ENCODE results near the gene TPCN1.
A peak's percentile ranks its signal among the peaks of the same experiment; 100 is the strongest.
"Not testable (repeated sequence)": the region's sequence is repeated elsewhere in the genome, so short reads cannot be mapped to it uniquely, and the experiment has no call there.

The TPCN1 gene

DNA sequence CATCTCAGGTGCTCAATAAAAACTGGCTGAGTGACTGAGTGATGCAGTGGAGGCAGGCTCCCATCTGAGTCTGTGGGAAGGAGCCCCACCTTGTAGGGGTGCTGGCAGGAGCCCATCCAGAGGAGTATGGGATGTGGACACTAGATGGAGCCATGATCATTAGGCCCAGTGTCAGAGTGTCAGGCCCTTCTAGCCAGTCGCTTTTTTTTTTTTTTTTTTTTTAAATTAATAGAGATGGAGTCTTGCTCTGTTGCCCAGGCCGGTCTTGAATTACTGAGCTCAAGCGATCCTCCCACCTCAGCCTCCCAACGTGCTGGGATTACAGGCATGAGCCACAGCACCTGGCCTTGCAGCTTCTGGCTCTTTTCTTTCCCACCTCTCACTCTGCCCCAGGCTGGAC is 24.3 kb upstream of the TPCN1 start:
- peak in 1 of 2 donors; percentile 25 for DNase-seq (ENCODE audit: low read depth in 2 of 2)

DNA sequence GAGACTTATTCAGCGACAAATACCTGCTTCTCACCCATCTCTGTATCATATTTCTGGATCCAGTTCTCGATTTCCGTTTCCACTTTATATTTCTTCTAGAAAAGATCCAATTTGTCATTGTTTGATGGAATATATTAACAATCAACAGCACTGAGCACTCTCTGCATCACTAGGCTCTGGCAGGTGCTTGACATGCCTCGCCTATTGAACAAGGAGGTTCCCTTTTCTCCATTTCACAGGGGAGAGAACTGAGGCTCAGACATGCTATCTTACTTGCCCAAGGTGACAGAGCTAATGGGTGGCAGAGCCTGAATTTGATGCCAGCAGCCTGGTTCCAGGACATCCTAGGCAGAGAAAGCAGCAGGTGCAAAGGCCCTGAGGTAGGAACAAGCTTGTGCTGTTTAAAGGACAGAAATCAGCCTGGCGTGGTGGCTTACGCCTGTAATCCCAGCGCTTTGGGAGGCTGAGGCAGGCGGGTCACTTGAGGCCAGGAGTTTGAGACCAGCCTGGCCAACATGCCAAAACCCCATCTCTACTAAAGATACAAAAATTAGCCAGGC is 23.7 kb upstream of the TPCN1 start:
- DNase-seq (ENCODE audit: low read depth in 2 of 2) = no peak

DNA sequence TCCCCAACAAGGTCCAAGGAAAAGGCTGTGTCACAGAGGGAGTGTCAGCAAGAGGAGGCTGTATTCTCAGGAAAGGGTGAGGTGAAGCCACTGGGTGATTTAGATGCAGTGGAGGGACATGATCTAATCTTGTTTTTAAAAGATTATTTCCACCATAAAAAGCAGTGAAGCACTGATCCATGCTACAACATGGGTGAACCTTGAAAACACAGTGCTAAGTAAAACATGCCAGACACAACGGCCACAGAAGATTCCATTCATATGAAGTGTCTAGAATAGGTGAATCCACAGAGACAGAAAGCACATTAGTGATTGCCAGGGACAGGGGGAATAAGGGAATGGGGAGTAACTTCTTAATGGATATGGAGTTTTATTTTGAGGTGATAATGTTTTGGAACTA is 23.0 kb upstream of the TPCN1 start:
- no peak for DNase-seq (ENCODE audit: low read depth in 2 of 2)

DNA sequence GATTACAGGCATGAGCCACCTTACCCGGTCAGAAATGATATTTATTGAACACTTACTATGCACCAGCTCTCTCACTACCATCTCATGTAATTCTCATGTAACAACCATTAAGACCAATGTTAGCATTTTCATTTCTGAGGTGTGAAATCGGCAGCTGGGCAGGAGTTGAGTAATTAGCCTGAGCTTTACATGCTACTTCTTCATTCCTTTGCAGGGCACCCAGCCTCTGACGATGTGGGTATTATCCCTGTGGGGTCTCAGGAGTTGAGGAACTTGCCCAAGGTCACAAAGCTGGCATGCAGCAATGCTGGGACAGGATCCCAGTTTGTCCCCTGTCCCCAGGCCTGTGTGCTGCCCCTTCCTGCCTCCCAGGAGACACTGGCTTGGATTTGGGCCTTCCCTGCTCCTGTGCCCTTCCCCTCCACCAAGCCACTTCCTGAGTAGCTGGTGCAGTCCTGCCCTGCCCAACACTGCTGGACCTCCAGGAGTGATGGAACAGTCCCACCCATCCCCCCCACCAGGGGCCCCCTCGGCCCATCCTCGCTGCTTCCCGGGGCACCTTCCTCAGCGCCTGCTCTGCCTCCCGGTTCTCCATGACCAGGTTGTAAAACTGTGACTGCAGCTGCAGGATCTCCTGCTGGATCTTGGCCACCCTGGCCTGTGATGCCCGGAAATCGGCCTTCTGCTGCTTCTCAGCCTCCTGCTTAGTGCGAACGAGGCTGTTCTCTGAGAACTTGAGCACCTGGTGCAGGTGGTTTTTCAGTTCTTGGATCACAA is 21.1 kb upstream of the TPCN1 start:
- no peak for DNase-seq (ENCODE audit: low read depth in 2 of 2)

DNA sequence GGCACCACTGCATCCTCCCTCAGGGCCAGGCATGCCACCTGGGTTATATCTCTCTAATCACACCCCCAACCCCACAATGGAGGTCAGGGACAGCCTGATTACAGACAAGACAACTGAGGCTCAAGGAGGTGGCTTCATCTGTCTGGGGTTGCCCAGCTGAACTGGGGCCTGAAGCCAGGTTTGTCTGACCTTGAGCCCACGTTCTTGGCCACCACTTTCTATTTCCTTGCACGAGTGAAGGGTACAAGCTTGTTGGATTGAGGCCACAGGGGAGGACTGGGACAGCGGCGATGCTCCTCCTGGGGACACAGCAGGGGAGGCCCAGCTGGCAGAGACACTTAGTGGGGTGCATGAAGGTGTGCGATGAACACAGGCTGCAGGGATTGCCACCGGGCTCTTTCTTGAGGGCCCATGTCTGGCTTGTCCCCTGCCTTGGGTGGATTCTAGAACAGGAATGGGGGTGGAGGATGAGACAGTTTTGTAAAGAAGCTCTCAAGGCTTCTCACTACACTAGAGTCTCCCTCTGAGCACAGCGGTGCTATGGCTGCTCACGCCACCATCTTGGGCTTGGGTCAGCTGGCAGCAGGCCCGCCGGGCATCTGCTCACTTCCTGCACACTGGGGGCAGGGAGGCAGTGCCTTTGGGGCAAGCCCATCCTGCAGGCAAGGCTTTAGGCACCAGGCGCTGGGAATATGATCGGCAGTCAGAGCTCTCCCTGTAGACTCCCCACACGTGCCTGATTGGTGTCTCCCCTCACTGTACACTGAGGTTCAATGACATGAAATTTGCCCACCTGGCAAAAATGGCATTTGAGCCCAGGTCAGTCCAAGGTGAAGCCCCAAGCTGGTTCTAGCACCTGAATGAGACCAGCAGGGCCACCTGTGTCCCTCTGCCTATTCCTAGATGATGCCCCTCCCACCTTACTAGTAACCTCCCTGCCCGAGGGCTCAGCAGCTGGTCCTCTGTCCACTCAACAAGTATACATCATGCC is 19.8 kb upstream of the TPCN1 start:
- DNase-seq (ENCODE audit: low read depth in 2 of 2) = no peak

DNA sequence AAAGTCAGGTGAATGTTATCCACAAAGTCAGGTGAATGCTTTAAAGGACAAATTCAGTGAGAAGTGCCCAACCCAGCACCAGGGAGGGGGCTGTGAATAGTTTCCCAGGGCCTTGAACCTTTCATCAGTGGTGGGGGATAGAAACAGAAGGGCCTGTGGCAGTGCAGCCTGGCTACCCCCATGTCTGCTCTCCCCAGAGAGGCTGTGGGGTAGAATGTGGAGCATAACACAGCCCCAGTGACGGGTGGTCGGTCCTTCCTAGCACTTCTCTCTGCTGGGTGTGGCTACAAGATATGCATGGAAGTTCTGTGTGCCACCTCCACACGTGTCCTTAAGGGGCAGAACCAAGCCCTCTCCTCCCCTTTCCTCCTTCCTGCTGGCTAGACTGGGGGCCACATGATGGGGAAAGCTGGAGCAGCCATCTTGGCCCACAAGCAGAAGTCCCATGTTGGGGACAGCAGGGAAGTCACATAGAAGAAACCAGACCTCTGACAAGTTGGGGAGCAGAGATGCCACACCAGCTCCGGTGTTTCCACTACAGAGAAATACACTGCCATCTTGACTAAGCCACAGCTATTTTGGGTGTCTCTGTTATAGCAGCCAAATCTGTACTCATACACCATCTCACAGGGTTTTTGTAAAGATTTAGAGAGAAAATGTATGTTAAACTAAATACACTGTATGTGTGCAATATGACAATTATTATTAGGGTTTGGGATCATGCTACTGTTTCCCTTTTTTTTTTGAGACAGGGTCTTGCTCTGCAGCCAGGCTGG is 18.8 kb upstream of the TPCN1 start:
- DNase-seq (ENCODE audit: low read depth in 2 of 2) = no peak

DNA sequence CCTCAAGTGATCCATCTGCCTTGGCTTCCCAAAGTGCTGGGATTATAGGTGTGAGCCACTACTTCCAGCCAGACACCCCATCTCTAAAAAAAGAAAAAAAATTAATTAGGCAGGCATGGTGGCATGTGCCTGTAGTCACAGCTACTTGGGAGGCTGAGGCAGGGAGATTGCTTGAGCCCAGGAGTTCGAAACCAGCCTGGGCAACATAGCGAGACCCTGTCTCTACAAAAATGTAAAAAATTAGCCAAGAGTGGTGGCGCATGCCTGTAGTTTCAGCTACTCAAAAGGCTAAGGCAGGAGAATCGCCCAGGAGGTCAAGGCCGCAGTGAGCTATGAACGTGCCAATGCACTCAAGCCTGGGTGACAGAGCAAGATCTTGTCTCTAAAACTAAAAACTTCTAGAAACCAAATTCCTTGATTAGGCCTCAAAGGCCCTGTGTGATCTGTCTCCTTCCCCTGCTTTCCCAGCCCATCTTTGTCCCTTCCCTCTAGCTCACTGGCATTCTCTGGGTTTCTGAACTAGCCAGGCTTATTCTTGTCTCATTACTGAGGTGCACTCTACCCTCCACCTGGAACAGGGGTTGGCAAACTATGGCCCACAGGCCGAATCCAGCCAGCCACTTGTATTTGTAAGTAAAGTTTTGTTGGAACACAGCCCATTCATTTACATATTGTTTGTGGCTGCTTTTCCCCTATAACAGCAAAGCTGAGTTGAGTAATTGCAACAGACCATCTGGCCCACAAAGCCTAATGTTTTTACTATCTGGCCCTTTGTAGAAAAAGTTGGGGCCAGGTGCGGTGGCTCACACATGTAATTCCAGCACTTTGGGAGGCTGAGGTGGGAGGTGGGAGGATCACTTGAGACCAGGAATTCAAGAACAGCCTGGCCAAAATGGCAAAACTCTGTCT is 17.2 kb upstream of the TPCN1 start:
- DNase-seq (ENCODE audit: low read depth in 2 of 2) = no peak

DNA sequence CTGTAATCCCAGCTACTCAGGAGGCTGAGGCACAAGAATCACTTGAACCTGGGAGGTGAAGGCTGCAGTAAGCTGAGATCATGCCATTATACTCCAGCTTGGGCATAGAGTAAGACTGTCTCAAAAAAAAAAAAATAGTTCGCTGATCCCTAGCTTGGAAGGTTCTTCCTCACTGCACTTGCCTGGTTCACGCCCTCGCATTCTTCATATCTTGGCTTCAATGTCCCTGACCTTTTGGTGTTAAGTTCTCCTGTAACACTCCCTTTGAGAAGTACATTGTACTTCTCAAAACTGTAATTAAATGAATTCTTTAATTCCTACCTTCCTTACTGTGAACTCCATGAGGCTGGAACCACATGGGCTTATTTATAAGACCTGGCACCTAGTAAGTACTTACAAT is 16.5 kb upstream of the TPCN1 start:
- DNase-seq (ENCODE audit: low read depth in 2 of 2) = no peak

DNA sequence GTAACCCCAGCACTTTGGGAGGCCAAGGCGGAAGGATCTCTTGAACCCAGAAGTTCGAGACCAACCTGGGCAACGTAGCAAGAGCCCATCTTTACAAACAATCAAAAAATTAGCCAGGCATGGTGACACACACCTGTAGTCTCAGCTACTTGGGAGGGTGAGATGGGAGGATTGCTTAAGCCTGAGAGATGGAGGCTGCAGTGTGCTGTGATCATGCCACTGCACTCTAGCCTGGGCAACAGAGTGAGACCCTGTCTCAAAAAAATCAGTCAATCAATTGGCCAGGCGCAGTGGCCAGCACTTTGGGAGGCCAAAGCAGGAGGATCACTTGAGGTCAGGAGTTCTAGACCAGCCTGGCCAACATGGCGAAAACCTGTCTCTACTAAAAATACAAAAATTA is 14.5 kb upstream of the TPCN1 start:
- not testable (repeated sequence) for DNase-seq (ENCODE audit: low read depth in 2 of 2)

DNA sequence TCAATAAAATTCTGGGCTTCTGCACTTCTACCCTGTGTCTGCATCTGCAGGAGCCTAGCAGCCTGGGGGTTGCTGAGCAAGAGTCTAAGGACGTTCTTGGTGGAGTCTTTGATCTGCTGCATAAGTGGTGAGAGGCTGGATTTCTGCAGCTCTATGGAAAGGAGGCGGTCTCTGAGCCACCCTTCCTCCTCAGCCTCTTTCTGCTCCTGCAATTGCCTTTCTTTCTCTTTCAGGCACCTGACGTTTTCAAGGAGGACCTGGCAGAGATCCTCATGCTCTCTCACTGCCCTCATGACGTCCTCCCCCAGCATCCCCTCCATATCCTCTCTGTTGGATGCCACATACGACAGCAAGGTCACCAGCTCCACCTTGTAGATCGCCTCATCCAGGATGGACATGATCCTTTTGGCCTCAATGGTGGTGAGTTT is 13.6 kb upstream of the TPCN1 start:
- DNase-seq (ENCODE audit: low read depth in 2 of 2) = no peak

DNA sequence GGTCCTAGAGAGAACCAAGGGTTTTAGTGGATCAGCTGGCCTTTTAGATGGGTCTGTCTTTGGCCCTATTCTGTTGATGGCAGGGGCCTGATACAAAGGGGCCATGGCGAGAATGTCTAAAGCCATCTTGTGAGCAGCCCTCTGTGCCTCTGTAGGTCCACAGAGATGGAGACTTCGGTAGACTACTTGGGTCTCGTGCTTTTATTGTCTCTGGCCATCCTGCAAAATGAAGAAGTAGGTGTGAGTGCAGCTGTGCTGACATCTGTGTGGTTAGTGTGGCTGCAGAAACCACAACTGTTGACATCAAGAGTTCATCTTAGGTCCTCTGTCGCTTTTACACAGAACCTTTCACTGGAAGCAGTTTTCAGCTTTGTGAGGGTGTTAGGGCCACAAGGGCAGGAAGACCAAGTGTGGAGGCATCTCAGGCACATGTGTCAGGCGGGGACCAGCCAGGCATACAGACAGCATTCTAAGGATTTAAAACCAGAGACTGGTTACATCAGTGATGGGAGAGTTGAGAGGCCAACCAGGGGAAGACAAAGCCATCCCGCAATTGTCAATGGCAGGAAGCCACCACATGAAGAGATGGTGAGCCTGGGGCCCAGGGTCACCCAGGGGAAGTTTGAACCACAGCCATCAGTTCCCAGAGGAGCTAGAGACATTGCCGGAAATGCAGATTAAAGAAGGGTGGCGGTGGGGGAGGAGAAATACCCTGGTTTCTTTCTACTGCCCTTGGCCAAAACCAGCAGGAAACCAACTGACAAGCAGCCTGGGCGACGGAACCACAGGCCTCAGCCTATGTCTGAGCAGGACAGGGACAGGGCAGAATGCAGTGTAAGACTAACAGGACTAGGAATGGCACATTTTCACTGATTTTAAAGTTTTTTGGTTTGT is 13.0 kb upstream of the TPCN1 start:
- DNase-seq (ENCODE audit: low read depth in 2 of 2) = peak; percentile 20 to 25

DNA sequence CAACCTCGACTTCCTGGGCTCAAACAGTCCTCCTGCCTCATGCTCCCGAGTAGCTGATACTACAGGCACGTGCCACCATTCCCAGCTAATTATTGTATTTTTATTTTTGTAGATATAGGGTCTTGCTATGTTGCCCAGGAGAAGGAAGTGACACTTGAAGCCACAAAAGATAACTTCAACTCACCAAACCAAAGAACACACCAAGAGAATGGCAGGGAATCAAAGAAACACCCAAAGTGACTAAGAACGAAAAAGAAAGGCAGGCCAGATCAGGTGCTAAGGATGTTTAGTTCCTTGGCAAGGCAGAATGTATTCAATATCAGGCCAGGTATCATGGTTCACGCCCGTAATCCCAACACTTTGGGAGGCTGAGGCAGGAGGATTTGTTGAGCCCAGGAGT is 10.1 kb upstream of the TPCN1 start:
- no peak for DNase-seq (ENCODE audit: low read depth in 2 of 2)

DNA sequence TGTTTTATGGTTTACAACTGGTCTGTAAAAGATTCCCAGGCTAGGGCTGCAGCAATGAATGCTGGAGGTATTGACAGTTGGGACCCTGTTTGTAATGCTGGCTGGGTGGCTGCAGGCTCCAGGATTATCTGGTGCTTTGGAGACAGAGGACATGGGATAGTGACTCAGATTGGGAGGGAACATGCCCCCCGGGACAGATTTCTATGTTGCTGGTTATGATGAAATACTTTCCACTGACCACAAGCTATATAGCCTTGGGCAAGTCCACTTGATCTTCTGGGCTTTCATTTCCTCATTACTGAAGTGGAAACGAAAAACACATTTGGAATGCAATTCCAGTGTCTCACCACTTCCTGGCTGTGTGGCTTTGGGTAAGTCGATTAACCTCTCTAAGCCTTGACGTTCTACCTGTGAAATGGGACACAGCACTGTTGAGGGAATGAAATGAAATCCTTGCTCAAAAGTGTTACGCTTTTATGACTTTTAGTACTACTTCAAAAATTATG is 6.3 kb upstream of the TPCN1 start:
- no peak for DNase-seq (ENCODE audit: low read depth in 2 of 2)

DNA sequence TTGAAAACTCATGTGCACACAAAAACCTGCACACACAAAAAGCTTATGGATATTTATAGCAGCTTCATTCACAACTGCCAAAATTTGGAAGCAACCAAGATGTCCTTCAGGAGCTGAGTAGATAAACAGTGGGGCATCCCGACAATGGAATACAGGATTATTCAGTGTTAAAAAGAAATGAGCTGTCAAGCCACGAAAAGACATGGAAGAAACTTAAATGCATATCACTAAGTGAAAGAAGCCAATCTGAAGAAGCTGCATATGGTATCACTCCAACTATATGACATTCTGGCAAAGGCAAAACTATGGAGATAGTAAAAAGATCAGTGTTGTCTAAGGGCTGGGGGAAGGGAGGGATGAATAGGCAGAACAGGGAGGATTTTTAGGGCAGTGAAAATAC is 5.2 kb upstream of the TPCN1 start:
- DNase-seq (ENCODE audit: low read depth in 2 of 2) = no peak

DNA sequence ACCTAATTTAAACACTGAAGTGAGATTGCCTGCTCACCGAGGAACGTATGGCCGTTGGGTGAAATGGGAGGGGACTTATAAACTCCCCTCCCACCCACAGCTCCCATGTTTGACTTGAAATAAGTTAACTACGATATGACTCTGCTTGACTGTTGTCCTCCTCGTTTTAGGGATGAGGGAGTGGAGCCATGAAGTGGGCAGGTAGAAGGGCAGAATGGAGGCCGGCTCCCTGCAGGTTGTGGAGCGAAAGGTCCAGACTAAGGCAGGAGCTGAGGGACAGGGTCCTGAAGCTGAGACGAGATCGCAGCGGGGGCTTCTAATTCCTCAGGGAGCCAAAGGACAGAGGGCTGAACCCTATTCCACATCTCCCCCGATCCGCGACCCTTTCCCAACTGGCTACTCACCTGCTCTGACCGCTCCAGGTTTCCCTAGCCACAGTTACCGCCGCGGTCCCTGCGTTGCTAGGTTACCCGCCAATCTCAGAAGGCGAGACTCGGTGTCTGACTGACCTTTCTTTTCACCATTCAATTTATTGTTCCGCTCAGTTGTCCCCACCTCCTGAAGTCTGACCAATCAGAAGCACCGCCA is 577 bp upstream of the TPCN1 start:
- DNase-seq (ENCODE audit: low read depth in 2 of 2) = no peak

DNA sequence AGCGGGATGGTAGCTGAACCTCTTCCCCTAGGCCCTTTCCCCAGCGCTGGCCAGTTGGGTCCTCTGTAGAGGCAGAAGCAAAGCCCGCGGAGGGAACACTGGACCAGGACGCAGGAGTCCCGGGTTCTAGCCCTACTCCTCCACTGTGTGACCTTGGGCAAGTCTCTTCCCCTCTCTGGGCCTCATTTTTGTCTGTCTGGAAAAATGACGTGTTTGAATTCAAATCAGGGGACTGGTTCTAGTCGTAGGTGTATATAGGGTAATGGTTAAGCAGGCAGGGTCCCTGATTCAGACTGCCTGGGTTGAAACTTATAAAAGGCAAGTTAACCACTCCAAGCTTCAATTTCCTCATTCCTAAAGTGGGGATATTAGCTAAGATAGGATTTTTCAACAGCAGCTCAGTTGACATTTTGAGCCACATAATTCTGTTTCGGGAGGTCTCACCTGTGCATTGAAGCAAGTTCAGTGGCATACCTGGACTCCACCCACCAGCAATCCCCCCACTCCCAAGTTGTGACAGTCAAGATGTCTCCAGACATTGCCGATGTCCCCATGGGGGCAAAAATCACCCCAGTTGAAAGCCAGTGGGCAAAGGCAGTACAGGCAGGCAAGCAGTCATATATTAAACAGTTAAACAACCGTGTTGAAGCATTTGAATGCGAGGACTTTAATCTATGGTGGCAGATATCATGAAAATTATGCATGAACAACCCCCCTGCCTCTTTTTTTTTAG is 899 bp downstream of the TPCN1 start:
- no peak for DNase-seq (ENCODE audit: low read depth in 2 of 2)

DNA sequence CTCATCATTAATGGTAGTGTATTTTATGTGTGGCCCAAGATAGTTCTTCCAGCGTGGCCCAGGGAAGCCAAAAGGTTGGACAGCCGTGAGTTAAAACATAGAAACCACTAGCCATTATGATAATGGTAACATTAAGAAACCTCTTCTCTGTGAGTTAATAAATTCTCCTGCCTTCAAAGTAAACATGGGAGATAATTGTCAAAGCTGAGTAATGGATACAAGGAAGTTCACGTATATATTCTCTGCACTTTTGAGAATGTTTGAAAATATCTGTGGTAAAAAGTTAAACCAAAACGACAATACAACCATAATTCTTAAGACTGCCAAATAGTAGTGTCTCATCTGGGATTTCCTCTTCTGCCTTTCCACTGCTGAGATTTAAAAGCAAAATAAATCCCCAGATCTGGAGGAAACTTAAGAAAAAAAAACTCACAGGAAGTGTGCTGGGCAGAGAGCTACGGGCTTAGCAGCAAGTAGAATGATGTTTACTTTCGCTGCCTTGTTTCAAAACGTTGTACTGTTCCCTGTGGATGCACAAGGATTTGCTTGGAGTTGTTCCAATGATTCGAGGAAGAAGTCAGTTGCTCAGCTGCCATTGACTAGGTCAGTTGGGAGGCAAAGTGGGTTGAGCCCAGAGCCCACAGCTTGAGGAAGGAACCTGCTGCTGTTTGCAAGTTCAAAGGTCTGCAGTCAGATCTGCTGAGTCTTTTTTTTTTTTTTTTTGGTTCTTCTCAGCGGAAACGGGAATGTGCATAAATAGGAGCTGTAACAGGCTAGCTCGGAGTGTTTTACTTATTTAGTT is 1.7 kb downstream of the TPCN1 start:
- DNase-seq (ENCODE audit: low read depth in 2 of 2) = no peak

DNA sequence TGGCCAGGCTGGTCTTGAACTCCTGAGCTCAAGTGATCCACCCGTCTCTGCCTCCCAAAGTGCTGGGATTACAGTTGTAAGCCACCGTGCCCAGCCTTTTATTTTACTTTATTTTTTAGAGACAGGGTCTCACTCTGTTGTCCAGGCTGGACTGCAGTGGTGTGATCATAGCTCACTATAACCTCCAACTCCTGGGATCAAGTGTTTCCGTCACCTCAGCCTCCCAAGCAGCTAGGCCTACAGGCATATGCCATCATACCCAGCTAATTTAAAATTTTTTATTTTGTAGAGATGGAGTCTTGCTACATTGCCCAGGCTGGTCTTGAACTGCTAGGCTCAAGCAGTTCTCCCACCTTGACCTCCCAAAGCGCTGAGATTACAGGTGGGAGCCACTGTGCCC is 3.7 kb downstream of the TPCN1 start:
- no peak for DNase-seq (ENCODE audit: low read depth in 2 of 2)

All from activated CD8-positive, alpha-beta memory T cell treated with anti-CD3 and anti-CD28 coated beads for 4 hours (primary cell).